ENCODE data around the gene MLLT10.
"Not testable (repeated sequence)": the region's sequence is repeated elsewhere in the genome, so short reads cannot be mapped to it uniquely, and the experiment has no call there.

MLLT10 gene

GRCh38 chr10:21707498-21707897 is 173.5 kb downstream of the MLLT10 start:
- no peak overlapping the region for H3K27ac Mint-ChIP-seq
- H3K27me3 Mint-ChIP-seq (ENCODE audit: low read depth), result peaks cover 15% of the 10 kb centered on the region
- H3K4me1 Mint-ChIP-seq (ENCODE audit: low read depth), result peaks cover 26% of the 10 kb centered on the region

GRCh38 chr10:21712975-21713374 is 178.9 kb downstream of the MLLT10 start:
- H3K36me3 Mint-ChIP-seq (ENCODE audit: low read depth), result peaks cover 29% of the 10 kb centered on the region
- H3K27ac Mint-ChIP-seq, result no peak overlapping the region
- H3K4me1 Mint-ChIP-seq (ENCODE audit: low read depth), result peaks cover 8% of the 10 kb centered on the region
- no peaks in the 10 kb centered on the region for H3K27me3 Mint-ChIP-seq (ENCODE audit: low read depth)
- H3K4me3 Mint-ChIP-seq, result no peak overlapping the region
- no peaks in the 10 kb centered on the region for H3K9me3 Mint-ChIP-seq

More at GRCh38 chr10:21707498-21707897, 173.5 kb downstream of the MLLT10 start:
- no peaks in the 10 kb centered on the region for H3K9me3 Mint-ChIP-seq
- H3K36me3 Mint-ChIP-seq (ENCODE audit: low read depth), result peaks cover 28% of the 10 kb centered on the region
- H3K4me3 Mint-ChIP-seq, result no peak overlapping the region

- Mint-ChIP-seq H3K4me1 (ENCODE audit: low read depth) (peaks cover 5% of the 10 kb centered on the region), H3K36me3 (ENCODE audit: low read depth) (peaks cover 22% of the 10 kb centered on the region), H3K27me3 (ENCODE audit: low read depth) (no peaks in the 10 kb centered on the region), H3K4me3 (no peak overlapping the region), H3K27ac (no peak overlapping the region), H3K9me3 (no peaks in the 10 kb centered on the region)
These were observed 181.6 kb downstream of the MLLT10 start for GRCh38 chr10:21715531-21716195.

- not testable (repeated sequence) for H3K27ac Mint-ChIP-seq; H3K9me3 Mint-ChIP-seq; H3K4me1 Mint-ChIP-seq (ENCODE audit: low read depth); H3K27me3 Mint-ChIP-seq (ENCODE audit: low read depth); H3K4me3 Mint-ChIP-seq
- H3K36me3 Mint-ChIP-seq (ENCODE audit: low read depth), result peaks cover 21% of the 10 kb centered on the region
These were observed 183.5 kb downstream of the MLLT10 start for GRCh38 chr10:21717437-21718054.

- Mint-ChIP-seq H3K36me3 (ENCODE audit: low read depth) (peaks cover 12% of the 10 kb centered on the region), H3K27me3 (ENCODE audit: low read depth) (no peaks in the 10 kb centered on the region), H3K27ac (no peak overlapping the region), H3K9me3 (no peaks in the 10 kb centered on the region), H3K4me3 (no peak overlapping the region), H3K4me1 (ENCODE audit: low read depth) (peaks cover 5% of the 10 kb centered on the region)
These were observed 185.5 kb downstream of the MLLT10 start for GRCh38 chr10:21719502-21719901.

- Mint-ChIP-seq H3K36me3 (ENCODE audit: low read depth) (peaks cover 8% of the 10 kb centered on the region), H3K27me3 (ENCODE audit: low read depth) (no peaks in the 10 kb centered on the region), H3K9me3 (no peaks in the 10 kb centered on the region), H3K4me3 (no peak overlapping the region), H3K4me1 (ENCODE audit: low read depth) (peaks cover 5% of the 10 kb centered on the region), H3K27ac (no peak overlapping the region)
These were observed 186.1 kb downstream of the MLLT10 start for GRCh38 chr10:21720090-21720489.

- Mint-ChIP-seq H3K4me1 (ENCODE audit: low read depth) (peaks cover 5% of the 10 kb centered on the region), H3K36me3 (ENCODE audit: low read depth) (peaks cover 2% of the 10 kb centered on the region), H3K27ac (no peak overlapping the region), H3K9me3 (no peaks in the 10 kb centered on the region), H3K4me3 (no peak overlapping the region), H3K27me3 (ENCODE audit: low read depth) (no peaks in the 10 kb centered on the region)
These were observed 187.1 kb downstream of the MLLT10 start for GRCh38 chr10:21721000-21721665.

- H3K9me3 Mint-ChIP-seq, result no peaks in the 10 kb centered on the region
- peaks cover 7% of the 10 kb centered on the region for H3K4me1 Mint-ChIP-seq (ENCODE audit: low read depth)
- H3K27ac Mint-ChIP-seq, result no peak overlapping the region
- H3K36me3 Mint-ChIP-seq (ENCODE audit: low read depth), result peaks cover 6% of the 10 kb centered on the region
- no peak overlapping the region for H3K4me3 Mint-ChIP-seq
- H3K27me3 Mint-ChIP-seq (ENCODE audit: low read depth), result no peaks in the 10 kb centered on the region
These were observed 188.2 kb downstream of the MLLT10 start for GRCh38 chr10:21722209-21722608.

- no peaks in the 10 kb centered on the region for H3K9me3 Mint-ChIP-seq
- H3K27me3 Mint-ChIP-seq (ENCODE audit: low read depth), result no peaks in the 10 kb centered on the region
- H3K4me3 Mint-ChIP-seq, result no peak overlapping the region
- no peak overlapping the region for H3K27ac Mint-ChIP-seq
- peaks cover 12% of the 10 kb centered on the region for H3K4me1 Mint-ChIP-seq (ENCODE audit: low read depth)
- H3K36me3 Mint-ChIP-seq (ENCODE audit: low read depth), result peaks cover 12% of the 10 kb centered on the region
These were observed 190.1 kb downstream of the MLLT10 start for GRCh38 chr10:21724020-21724589.

- H3K27me3 Mint-ChIP-seq (ENCODE audit: low read depth), result no peaks in the 10 kb centered on the region
- no peak overlapping the region for H3K27ac Mint-ChIP-seq
- H3K4me1 Mint-ChIP-seq (ENCODE audit: low read depth), result peaks cover 12% of the 10 kb centered on the region
- H3K4me3 Mint-ChIP-seq, result no peak overlapping the region
- H3K36me3 Mint-ChIP-seq (ENCODE audit: low read depth), result peaks cover 15% of the 10 kb centered on the region
- no peaks in the 10 kb centered on the region for H3K9me3 Mint-ChIP-seq
These were observed 190.8 kb downstream of the MLLT10 start for GRCh38 chr10:21724687-21725367.

- H3K4me1 Mint-ChIP-seq (ENCODE audit: low read depth), result peaks cover 12% of the 10 kb centered on the region
- H3K27me3 Mint-ChIP-seq (ENCODE audit: low read depth), result no peaks in the 10 kb centered on the region
- no peak overlapping the region for H3K27ac Mint-ChIP-seq
- no peak overlapping the region for H3K4me3 Mint-ChIP-seq
- H3K9me3 Mint-ChIP-seq, result no peaks in the 10 kb centered on the region
- H3K36me3 Mint-ChIP-seq (ENCODE audit: low read depth), result peaks cover 17% of the 10 kb centered on the region
These were observed 192.7 kb downstream of the MLLT10 start for GRCh38 chr10:21726601-21727225.

- H3K4me3 Mint-ChIP-seq, result no peak overlapping the region
These were observed 193.6 kb downstream of the MLLT10 start for GRCh38 chr10:21727452-21728168.

GRCh38 chr10:21728618-21729017 is 194.6 kb downstream of the MLLT10 start:
- H3K9me3 Mint-ChIP-seq, result no peaks in the 10 kb centered on the region
- H3K27me3 Mint-ChIP-seq (ENCODE audit: low read depth), result no peaks in the 10 kb centered on the region
- no peak overlapping the region for H3K27ac Mint-ChIP-seq
- no peak overlapping the region for H3K4me3 Mint-ChIP-seq
- peaks cover 22% of the 10 kb centered on the region for H3K36me3 Mint-ChIP-seq (ENCODE audit: low read depth)
- H3K4me1 Mint-ChIP-seq (ENCODE audit: low read depth), result peaks cover 12% of the 10 kb centered on the region

More at GRCh38 chr10:21727452-21728168, 193.6 kb downstream of the MLLT10 start:
- Mint-ChIP-seq H3K36me3 (ENCODE audit: low read depth) (peaks cover 21% of the 10 kb centered on the region), H3K27ac (no peak overlapping the region), H3K27me3 (ENCODE audit: low read depth) (no peaks in the 10 kb centered on the region), H3K4me1 (ENCODE audit: low read depth) (peaks cover 12% of the 10 kb centered on the region), H3K9me3 (no peaks in the 10 kb centered on the region)
